GM18907 (cell line): ENCODE results near the gene C6orf89.
"Not testable (repeated sequence)": the region's sequence is repeated elsewhere in the genome, so short reads cannot be mapped to it uniquely, and the experiment has no call there.

ENCODE experiments used
- ATAC-seq: cut with Tn5 transposase; IDR thresholded peaks from one replicate; pipeline ENCODE4 v1.9.1; 2021; ENCODE audit warnings: mild to moderate bottlenecking, moderate library complexity; ENCODE audit not compliant: unreplicated experiment

C6orf89 gene

DNA sequence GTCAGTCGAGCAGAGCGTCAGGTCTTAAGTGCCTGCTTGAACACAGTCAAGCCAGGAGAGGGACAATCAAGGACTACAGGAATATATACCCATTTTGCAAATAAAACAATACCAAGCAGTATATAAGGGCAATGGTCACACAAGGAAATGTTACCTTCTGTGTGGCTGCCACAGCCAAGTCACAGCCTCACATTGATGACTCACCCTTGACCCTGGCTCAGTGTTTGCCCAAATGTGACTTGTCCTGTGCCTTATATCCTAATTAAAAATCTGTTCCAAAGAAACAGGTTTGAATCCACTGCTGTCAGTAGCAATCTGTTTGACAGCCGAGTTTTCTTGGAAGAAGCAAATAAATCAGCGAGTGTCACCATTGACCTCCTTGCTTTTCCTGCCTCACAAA is 34.3 kb downstream of the C6orf89 start:
- ATAC-seq: no peak

DNA sequence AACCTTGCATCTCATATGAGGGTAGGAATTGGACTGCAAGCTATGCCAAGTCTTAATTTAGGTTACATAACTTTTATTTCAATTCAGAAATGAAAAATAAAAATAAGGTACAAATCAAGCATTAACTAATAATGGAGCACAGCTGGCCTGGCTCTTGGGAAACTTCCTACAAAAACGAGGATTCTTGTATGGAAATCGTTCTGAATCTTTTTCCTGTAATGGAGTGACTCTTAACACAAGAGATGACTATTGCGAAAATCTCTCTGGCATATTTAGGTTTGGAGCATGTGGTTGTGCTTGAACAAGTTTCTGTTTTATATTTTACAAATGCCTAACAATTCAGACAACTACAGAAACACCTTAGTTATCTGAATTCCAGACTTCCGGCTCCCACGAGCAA is 34.8 kb downstream of the C6orf89 start:
- no peak for ATAC-seq

DNA sequence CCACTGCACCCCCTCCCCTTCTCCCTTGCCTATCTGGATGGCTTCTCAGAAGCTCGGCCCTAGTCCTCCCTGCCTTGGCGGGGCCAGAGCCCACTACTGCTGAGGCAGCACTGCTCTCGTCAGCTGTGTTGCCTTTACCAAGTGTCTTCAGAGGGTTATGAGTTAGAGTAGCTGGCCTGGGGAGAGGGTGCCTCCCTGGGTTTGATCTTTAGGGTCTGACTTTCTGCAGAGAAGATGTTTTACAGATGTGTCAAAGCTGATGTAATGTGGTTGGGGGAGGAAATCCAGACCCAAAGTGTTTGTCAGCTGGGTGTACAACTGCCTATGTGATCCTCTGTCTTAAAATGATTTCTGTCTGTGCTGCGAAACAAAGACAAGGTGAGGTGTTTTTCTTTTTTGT is 38.4 kb downstream of the C6orf89 start:
- no peak for ATAC-seq

DNA sequence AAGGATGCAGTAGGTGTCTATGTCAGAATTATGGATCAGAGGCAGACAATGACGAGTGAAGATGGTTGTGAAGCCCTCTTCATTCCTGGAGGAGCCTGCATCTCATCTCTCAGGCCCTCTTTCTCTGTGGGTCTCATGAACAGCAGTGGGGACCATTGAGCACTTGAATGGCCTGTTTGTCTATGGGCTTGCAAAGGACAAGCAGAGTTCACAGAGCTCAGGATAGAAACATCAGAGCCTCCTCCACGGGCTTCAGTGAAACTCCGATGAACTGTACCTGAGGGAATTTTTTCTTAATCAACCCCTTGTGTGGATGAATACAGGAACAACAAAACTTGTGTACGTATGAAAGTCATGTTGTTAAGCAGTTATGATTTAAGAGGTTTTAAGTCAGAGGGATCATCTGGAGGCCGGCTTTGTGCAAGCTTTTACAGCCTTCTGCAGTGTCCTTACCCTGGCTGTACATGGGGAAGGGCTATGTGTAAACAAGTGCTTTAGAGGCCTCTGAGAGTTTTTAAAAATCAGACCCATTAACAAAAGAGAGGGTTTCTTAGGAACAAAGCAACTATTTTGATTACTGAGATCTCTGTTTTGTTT is 39.1 kb downstream of the C6orf89 start:
- no peak for ATAC-seq

DNA sequence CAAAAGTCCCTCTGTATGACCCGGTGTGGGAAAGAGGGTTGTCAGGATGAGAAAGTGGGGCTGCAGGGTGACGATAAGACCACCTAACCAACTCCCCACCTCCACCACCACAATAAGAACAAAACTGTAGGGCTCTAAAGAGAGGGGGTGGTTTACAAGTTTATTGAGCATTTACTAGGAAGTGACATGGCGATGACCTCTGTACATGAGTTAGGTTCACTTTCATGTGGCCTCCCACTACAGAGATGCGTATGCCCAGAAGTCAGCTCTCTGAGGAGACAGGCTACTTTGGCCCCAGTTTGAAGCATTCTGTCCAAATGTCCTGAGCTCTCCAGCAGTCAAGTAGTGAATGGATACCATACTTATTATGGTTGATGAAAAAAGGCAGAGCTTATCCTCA is 40.1 kb downstream of the C6orf89 start:
- no peak for ATAC-seq

DNA sequence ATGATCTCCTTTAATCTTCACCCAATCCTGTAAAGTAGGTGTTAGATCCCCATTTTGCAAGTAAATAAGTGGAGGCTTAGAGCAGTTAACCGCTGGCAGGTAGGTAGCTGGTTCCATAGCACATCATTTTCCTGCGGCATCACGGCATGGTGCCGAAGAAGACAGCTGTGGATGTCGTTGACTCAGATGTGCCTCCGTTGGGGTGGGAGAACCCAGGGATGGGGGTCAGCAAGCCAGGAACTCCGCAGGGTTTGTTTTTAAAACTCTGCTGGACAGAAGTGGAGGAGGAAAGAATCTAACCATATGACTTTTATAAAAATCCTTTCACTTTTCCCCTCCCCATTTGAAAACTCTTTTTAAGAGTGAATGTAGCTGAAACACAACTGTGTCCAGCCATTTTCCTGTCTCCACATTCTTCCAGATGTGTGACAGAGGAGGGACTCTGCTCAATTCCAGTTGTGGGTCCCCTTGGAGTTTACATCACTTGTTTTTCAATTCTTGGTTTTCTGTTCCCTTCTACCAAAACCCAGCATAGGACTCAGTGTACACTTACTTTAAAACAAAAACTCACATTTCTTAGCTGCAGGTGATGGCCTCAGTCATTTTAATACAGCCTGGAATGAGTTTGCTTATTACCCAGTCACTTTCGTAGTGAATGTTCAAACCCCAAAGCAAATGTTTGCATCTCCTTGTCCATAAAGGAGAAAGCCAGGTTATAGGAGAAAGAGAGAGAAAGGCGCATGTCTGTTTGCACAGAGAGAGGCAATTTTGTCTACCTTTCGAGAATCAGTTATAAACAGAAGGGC is 41.2 kb downstream of the C6orf89 start:
- ATAC-seq: no peak

DNA sequence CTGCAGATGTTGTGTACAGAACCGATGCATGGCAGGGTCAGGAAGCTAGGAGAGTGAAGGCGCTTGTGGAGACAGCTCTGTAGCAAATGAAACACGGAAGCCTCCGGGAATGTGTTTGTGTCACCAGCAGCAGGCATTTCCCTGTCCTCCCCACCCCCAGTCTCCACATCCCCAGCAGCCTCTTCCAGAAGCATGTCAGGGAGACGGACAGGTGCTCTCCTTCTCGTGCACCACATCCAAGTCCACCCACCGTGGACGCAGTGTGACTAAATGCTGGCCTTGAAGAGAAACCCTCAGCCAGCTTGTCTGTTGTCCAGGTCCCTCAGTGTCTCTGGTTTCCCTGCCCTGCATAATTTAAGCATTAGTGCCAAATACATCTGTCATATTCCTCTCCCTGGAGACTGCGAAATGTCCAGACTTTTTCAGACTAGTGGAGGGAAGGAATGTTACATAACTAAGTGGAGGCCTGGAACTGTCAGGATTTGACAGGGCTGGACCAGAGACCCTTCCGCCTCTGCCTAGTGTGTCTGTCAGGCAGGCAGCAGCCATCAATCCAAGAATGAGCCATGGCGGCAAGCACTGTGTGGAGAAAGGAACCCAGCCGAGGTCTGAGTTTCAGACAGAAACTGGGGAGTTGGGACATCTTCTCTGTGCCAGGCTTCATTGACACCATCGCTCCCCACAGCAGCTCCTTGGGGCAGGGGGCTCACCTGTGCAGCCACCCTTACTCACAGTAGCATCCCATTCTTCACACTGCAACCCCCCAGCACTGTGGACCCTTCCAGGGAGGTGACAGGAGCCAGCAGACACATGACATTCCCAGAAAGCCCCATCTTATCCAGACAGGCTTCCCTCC is 42.2 kb downstream of the C6orf89 start:
- ATAC-seq: no peak

DNA sequence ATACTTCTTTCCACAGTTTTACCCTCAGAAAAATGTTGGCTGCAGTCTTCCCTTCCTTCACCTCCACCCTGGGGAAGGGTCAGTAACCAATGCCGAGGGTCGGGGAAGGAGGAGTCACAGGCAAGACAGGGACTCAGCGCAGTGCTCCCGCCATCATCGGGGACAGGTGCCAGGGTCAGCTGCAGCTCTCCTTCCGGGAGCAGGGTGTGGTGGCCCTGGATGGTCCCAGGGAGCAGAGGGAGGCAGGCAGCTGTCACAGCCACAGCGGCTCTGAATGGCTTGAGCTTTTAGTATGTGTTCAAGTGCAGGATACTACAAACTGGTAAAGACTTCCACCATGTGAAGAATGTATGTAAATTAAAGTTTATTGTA is 42.8 kb downstream of the C6orf89 start:
- ATAC-seq: no peak

DNA sequence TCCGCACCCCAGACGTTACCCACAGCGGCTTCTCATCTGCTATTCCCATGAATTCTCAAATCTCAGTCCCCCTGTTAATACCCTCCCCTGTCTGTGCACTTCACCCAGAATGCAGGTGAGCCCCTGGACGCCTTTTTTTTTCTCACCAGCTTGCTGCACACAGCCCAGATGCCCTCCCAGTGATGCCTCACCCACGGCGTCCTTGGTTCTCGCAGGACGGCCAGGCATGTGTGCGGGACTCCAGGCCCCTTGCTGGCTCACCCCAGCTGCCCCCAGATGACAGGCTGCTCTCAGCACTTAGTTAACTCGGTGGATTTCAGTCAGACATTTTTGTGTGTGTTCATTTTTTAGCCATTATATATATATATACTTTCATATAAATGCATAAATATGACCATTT is 43.4 kb downstream of the C6orf89 start:
- ATAC-seq: no peak

DNA sequence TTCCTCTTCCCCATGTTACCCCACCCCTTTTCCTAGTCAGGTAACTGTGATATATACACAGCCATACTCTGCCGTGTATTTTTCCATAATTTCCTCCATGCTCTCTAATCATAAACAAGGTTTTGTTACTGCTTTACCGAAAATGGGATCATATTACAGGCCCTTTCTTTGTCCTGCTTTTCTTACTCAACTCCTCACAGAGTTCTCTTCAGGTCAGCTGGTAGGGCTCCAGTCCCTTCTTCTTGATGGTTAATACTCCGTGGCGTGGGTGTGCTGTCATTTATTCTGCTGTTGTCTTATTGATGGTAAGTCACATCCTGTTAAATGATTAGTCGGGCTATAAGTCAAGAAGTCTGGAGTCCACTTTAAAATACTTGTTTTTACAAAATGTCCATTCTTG is 43.9 kb downstream of the C6orf89 start:
- ATAC-seq: no peak

DNA sequence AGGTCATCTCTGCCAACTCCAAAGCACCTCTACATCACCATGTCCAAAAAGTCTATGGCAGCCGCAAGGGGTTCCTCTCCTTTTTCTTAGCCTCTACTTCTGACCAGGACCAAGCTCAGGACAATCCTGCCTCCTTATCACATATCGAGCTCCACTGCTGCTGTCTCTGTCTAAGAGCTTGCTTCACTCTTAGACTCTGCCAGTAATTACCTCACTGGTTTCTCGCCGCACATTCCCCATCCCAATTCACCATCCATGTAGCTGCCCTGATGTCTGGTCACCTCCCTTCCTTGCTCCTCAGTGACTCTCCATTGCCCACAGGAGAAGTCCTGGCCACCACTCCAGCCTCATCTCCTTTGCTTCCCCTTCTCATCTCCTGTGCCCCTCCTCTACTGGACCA is 44.7 kb downstream of the C6orf89 start:
- no peak for ATAC-seq

DNA sequence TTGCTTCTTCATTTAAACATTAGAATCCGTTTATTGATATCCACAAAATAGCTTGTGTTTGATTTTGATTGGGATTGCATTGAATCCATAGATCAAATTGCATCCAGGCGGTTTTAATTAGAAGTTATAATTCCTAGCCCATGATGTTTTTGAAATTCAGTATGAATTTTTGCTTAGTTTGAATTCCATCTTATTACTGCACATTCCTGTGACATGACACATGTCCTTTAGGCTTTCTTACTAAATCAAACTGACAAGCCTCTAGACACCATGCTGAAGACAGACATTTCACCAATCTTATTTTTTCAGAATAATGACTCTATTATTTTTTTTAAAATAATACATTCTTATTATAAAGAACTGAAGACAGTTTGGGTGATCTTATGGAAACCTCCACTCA is 47.4 kb downstream of the C6orf89 start:
- ATAC-seq: no peak

DNA sequence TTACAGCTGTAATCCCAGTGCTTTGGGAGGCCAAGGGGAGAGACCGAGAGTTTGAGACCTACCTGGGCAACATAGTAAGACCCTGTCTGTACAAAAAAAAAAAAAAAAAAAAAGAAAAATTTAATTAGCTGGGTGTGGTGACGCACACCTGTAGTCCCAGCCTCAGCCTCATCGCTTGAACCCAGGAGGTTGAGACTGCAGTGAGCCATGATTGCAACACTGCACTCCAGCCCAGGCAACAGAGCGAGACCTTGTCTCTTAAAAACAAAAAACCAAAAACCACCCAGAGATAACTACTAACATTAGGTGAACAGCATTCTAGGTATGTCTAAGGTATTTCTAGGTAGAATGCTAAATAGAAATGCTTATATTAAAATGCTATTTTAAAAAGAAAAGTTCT is 47.8 kb downstream of the C6orf89 start:
- no peak for ATAC-seq

DNA sequence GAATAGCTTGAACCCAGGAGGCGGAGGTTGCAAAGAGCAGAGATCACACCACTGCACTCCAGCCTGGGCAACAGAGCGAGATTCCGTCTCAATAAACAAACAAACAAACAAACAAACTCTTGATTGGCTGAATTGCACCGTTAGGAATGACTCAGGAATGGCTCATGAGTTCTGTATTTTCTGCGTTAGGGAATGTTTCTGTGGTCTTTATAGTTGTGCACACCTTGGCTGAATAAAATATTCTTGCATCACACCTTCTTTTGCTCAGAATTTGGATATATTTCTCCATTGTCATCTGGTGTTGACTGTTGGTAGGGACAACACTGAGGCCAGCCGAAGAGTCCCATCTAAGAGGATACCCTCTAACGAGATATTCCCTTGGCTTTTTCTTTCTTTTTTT is 49.1 kb downstream of the C6orf89 start:
- ATAC-seq: no peak

DNA sequence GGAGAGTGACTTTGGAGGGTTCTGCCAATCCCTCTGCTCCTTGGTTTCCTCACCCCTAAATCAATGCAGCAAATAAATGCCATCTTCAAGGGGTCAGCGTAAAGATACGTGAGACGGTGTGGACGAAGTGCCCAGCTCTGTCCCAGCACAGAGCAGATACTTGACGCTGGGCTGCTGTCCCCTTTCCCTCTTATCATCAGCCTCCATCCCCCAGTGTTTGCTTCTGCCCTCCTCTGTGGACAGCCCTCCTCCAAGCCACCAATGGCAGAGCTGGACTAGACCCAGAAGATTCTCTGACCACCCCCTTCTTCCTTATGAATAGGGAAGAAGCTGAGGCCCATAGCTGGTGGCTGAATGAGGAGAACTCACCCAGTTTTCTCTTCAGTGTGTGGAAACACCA is 51.1 kb downstream of the C6orf89 start:
- ATAC-seq: no peak

DNA sequence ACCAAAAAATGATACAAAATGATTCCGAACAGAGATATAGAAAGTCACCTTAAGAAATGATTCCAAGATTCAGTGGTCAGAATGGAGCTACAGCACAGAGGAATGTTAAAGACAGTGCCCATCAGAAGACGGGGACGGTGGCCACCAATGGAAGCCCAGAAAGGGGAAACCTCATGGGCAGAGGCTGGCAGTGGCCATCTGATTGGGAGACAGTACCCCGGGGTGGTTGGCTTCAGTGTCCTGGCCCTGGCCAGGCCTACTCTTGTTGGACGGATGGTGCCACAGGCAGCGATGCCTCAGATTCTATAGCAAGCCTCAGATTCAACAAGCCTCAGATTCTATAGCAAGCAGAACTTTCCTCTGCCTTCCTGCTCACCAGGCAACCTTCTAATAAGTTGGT is 52.1 kb downstream of the C6orf89 start:
- ATAC-seq: no peak

DNA sequence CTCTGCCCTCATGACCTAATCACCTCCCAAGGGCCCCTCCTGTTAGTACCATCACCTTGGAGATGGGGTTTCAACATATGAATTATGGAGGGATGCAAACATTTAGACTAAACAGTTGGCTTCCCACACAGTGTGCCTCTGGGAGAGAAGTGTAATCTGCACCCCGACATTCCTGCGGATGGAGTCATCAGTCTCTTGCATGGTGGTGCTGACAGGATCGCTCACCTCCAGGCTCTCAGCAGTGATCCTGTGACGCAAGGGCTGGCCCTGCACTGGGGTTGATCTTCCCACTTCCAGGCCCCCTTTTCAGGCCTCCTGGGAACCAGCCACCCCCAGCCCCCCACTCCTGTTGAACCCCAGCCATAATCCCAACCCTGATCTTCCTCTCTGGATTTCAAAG is 52.8 kb downstream of the C6orf89 start:
- ATAC-seq: no peak

DNA sequence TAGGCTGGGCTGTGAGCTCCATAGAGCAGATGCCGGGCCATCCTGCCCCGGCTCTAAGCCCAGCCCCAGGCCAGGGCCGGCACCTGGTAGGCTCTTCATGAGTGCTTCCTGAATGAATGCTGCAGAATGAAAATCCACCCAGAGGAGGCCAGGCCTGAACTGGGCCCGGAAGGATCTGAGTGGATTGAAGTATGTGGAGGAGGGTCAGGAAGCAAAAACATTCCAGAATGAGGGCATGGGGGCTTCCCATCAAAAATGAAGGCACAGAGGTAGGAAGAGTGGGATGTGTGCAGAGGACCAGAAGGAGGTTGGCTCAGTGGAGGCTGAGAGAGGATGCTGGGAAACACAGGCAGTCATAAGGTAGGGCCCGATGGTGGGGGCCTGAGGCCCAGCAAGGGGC is 53.3 kb downstream of the C6orf89 start:
- ATAC-seq: not testable (repeated sequence)

DNA sequence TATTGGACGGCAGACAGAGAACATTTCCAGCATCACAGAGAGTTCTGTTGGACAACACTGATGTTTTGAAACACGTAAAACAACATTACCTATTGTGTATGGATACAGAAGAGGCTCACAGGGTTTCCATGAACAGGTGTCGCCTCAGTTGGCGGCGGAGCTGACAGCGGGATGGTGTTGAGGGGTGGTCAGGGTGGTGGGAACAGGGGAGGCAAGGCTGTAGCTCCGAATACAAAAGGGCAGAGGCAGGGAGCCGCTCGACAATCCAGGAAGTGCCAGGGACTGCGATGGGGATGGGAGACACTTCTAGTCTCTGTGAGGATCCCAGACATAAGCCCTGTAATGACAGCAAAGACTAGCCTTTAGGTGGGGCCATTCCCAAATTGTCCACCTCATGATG is 54.3 kb downstream of the C6orf89 start:
- no peak for ATAC-seq

DNA sequence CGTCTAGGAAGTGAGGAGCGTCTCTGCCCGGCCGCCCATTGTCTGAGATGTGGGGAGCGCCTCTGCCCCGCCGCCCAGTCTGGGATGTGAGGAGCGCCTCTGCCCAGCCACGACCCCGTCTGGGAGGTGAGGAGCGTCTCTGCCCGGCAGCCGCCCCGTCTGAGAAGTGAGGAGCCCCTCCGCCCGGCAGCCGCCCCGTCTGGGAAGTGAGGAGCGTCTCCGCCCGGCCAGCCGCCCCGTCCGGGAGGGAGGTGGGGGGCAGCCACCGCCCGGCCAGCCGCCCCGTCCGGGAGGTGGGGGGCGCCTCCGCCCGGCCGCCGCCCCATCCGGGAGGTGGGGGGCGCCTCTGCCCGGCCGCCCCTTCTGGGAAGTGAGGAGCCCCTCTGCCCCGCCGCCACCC is 55.8 kb downstream of the C6orf89 start:
- ATAC-seq: not testable (repeated sequence)

DNA sequence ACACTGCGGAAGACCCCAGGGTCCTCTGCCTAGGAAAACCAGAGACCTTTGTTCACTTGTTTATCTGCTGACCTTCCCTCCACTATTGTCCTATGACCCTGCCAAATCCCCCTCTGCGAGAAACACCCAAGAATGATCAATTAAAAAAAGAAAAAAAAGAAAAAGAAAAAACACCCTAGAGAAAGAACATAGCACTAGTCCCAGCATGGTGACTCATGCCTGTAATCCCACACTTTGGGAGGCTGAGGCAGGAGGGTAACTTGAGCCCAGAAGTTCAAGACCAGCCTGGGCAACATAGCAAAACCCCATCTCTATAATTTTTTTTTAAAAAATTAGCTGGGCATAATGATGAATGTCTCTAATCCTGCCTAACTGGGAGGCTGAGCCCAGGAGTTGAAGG is 56.6 kb downstream of the C6orf89 start:
- not testable (repeated sequence) for ATAC-seq

DNA sequence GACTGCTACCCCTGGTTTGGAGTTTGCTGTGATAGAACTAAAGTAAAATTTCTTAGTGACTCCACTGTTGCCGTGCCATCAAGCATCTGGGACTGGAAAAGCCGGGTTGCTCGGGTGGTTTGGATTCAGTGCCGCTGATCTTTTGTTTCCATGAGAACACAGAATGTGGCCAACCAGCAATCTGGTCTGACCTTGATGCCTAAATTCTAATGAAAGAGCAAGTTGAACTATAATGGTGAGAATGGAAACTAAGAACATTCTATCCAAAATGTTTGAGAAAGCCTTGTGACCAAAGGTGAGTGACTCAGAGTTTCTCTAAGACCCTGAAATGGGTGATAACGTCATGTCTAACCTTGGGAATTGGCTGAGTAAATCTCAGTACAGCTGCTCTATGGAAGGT is 58.9 kb downstream of the C6orf89 start:
- ATAC-seq: no peak
